Breast epithelium (tissue), 4 donors: ENCODE measurements around the gene PEX5L. TPM values are rescaled to one million over a fixed set of nuclear protein-coding genes. Genes with fewer than 3 reads are reported as not detected.

Experiments
- DNase-seq, 2 donors: peaks; one replicate each; pipeline ENCODE4 v3.0.0-alpha.2; 2019; ENCODE audit warnings: low spot score in 2 of 2
- H3K27ac ChIP-seq, 2 donors: fragments of 200-600 bp; sonication (generic) in 1 of 2; one replicate each; pipeline ENCODE4 v1.5.1; 2016 to 2019; ENCODE audit warnings: mild to moderate bottlenecking in 1 of 2
- H3K27me3 ChIP-seq, 2 donors: fragments of 200-600 bp; sonication (generic) in 1 of 2; one replicate each; pipeline versions ENCODE4 v1.5.1 to v1.6.0; 2017 to 2019; ENCODE audit warnings: control low read depth in 1 of 2, mild to moderate bottlenecking in 1 of 2
- H3K36me3 ChIP-seq: fragments of 200-600 bp; one replicate; pipeline ENCODE4 v1.5.1; 2019
- H3K4me1 ChIP-seq, 2 donors: fragments of 200-600 bp; sonication (generic); one replicate each; pipeline ENCODE4 v1.5.1; 2016 to 2019; ENCODE audit warnings: control low read depth in 1 of 2
- H3K4me3 ChIP-seq, 3 donors: fragments of 200-600 bp; sonication (generic); 1 replicate in 2 of 3; 2 replicates in 1 of 3; pipeline ENCODE4 v1.5.1; 2016 to 2019; ENCODE audit warnings: mild to moderate bottlenecking in 3 of 3, moderate library complexity in 2 of 3
- H3K9me3 ChIP-seq, 2 donors: fragments of 200-600 bp; sonication (generic) in 1 of 2; one replicate each; pipeline ENCODE4 v1.5.1; 2016 to 2019; ENCODE audit warnings: control low read depth in 1 of 2
- CTCF ChIP-seq, 3 donors: fragments of 450-650 bp; IDR thresholded peaks; one replicate each; pipeline ENCODE4 v1.5.1; 2016 to 2017; ENCODE audit warnings: antibody characterized with exemption in 3 of 3, mild to moderate bottlenecking in 3 of 3, moderate library complexity in 3 of 3
- POLR2A ChIP-seq: fragments of 450-650 bp; IDR thresholded peaks from one replicate; pipeline ENCODE4 v1.6.1; 2016; ENCODE audit warnings: antibody characterized with exemption, mild to moderate bottlenecking, moderate library complexity
- POLR2AphosphoS5 ChIP-seq, 3 donors: sonication (generic); formaldehyde crosslinking; IDR thresholded peaks; one replicate each; pipeline ENCODE4 v1.6.1; 2017; ENCODE audit warnings: antibody characterized with exemption in 3 of 3
- intact Hi-C: fragments of 100-400 bp; cut with DNase I; formaldehyde crosslinking; loops from one replicate; pipeline ENCODE4 v1.15.1; 2023; ENCODE audit warnings: low total_unique reads
- total RNA-seq, 3 donors: library from RNA; depleted of rRNA; stranded (reverse); fragments of >200 nt; gene quantifications; one replicate each; pipeline ENCODE4 v1.1.0, GENCODE V29; 2016

PEX5L gene
- total RNA-seq, 3 donors from 2014 or later = 0.48 to 3.3 (median 1.6) TPM

DNA sequence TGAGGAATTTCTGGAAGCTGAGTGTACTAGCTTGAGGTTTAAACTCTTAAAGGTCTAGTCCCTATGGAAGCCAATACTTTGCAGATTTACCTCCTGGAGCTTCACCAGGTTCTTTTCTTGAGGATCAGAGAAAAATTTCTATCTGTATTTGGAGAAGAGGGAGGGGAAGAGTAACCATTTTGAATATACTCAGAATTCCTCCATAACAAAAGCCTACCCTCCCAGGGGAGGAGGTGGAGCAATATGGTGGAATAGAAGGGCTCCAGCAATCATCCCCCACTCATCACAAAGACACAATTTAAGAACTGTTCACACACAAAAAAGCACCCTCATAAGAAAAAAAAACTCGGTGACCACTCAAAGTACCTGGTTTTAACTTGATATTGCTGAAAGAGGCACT, 36.0 kb upstream of the PEX5L start:
- Histone ChIP-seq H3K36me3 (no peaks in the 10 kb centered on the region), H3K27me3 (no peaks in the 10 kb centered on the region), H3K9me3 (no peaks in the 10 kb centered on the region), H3K27ac (no peak overlapping the region), H3K4me1 (no peaks in the 10 kb centered on the region), H3K4me3 (no peak overlapping the region)
- TF ChIP-seq CTCF (IDR thresholded peaks at IDR 0.05) (no peak), POLR2AphosphoS5 (IDR thresholded peaks at IDR 0.05) (no peak), POLR2A (no peak)
- intact Hi-C loops = no loop called here
- no peak for DNase-seq

- TF ChIP-seq CTCF (IDR thresholded peaks at IDR 0.05) (no peak), POLR2AphosphoS5 (IDR thresholded peaks at IDR 0.05) (no peak), POLR2A (no peak)
- Histone ChIP-seq H3K9me3 (no peaks in the 10 kb centered on the region), H3K4me1 (no peaks in the 10 kb centered on the region), H3K4me3 (no peak overlapping the region), H3K27ac (no peak overlapping the region), H3K36me3 (no peaks in the 10 kb centered on the region), H3K27me3 (no peaks in the 10 kb centered on the region)
- no peak for DNase-seq
- intact Hi-C loops = no loop called here
Observed at GRCh38 chr3:180070925-180071324, 34.2 kb upstream of the PEX5L start.

GRCh38 chr3:180068023-180068422, 31.3 kb upstream of the PEX5L start:
- H3K36me3 ChIP-seq = no peaks in the 10 kb centered on the region
- H3K9me3 ChIP-seq = no peaks in the 10 kb centered on the region
- no peaks in the 10 kb centered on the region for H3K27me3 ChIP-seq
- no peak overlapping the region for H3K4me3 ChIP-seq
- no peak overlapping the region for H3K27ac ChIP-seq
- TF ChIP-seq POLR2A (no peak), CTCF (IDR thresholded peaks at IDR 0.05) (no peak), POLR2AphosphoS5 (IDR thresholded peaks at IDR 0.05) (no peak)
- no peak for DNase-seq
- no peaks in the 10 kb centered on the region for H3K4me1 ChIP-seq
- intact Hi-C loops = no loop called here

DNA sequence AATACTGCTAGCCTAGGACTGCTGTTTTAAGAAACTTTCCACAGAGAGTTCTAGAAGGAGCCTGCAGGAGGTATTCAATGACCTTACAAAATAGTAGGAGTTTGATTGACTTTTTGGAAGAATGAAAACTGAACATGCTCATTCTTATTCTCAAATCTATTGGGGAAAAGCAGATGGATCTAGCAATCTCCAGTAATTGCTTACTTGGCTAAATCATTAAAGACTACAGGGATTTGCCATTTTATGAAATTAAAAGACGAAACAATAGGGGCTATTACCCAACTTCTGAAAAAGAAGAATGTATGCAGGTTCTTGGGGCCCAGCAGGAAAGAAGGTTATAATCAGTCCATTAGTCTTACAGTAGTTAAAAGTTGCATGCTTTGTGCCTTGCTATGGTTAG, 29.9 kb upstream of the PEX5L start:
- Histone ChIP-seq H3K9me3 (no peaks in the 10 kb centered on the region), H3K27me3 (no peaks in the 10 kb centered on the region), H3K4me1 (no peaks in the 10 kb centered on the region), H3K36me3 (no peaks in the 10 kb centered on the region), H3K27ac (no peak overlapping the region), H3K4me3 (no peak overlapping the region)
- TF ChIP-seq POLR2AphosphoS5 (IDR thresholded peaks at IDR 0.05) (no peak), POLR2A (no peak), CTCF (IDR thresholded peaks at IDR 0.05) (no peak)
- intact Hi-C loops = no loop called here
- no peak for DNase-seq

- Histone ChIP-seq H3K27ac (no peak overlapping the region), H3K27me3 (no peaks in the 10 kb centered on the region), H3K36me3 (no peaks in the 10 kb centered on the region), H3K4me1 (no peaks in the 10 kb centered on the region), H3K4me3 (no peak overlapping the region), H3K9me3 (no peaks in the 10 kb centered on the region)
- intact Hi-C loops = no loop called here
- no peak for DNase-seq
- TF ChIP-seq POLR2A (no peak), CTCF (IDR thresholded peaks at IDR 0.05) (no peak), POLR2AphosphoS5 (IDR thresholded peaks at IDR 0.05) (no peak)
Observed at GRCh38 chr3:180063783-180064182, 27.0 kb upstream of the PEX5L start.
